T47D (cell line): Measurements from ENCODE around the gene LRIG1.

Experiments used
- DNase-seq, 2 experiments: peaks; one replicate each; pipeline versions ENCODE4 v3.0.0 to v3.0.0-alpha.2; 2011 to 2012; ENCODE audit warnings: low read depth in 1 of 2, low spot score in 1 of 2
- JUND ChIP-seq: IDR thresholded peaks from 2 replicates; pipeline ENCODE4 v1.6.1; 2012; ENCODE audit warnings: low read depth
- in situ Hi-C: cut with HindIII; loops from 2 replicates; pipeline ENCODE4 v1.10.0; 2016; ENCODE audit warnings: low sequenced_read_pairs, low pct_unique_long_range_greater_than_20kb

LRIG1 gene

DNA sequence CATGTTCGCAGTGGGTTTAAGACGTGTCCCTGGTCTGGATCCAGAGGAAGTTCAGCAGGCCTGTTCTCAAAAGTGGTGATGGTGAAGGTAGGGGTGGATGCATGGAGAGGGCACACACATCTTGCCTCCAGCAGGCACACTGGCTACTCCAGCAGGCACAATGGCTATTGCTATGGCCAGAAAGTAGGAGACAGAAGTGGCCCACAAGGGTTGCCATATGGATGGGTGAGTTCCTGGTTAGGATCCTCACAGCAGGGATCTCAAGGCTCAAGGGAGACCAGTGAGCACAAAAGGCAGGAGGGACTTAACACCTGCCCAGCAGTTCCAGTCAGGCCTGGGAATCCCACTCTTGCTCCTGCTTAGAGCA is 107.9 kb downstream of the LRIG1 start:
- no peak for DNase-seq
- in situ Hi-C loops: no loop called here
- no peak for TF ChIP-seq JUND

DNA sequence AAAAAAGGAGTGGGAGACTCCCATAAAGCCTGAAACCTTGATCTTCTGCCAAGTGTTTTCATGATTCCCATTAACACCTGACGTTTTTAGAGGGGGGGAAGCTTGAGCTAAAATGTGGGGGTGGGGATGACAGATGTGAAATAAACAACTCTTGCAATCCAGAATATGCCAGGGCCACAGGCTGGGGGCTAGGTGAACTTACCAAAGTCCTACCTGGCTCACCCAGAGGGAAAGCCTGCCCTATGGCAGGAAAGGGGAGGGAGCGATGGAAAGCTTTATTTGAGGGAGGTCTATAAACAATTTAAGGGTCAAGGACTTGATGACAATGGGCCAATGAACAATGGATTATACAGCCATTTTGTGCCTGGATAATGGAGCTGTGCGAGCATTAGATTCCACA is 108.3 kb downstream of the LRIG1 start:
- DNase-seq: no peak
- no peak for TF ChIP-seq JUND
- in situ Hi-C loops: no loop called here

DNA sequence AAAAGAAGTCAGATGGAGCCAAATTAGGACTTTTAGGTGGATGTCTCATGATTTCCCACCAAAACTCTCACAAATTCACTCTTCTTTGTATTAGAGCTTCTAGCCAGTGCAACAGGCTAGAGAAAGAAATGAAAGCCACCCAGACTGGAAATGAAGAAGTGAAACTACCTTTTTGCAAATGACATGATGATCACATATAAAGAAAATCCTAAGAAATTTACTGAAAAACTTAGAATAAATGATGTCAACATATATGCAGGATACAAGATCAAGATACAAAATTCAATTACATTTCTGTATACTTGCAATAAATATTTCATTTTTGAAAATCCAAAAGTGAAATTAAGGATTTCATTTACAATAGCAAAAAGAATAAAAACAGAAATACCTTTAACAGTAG is 110.8 kb downstream of the LRIG1 start:
- in situ Hi-C loops: no loop called here
- no peak for DNase-seq
- TF ChIP-seq JUND: no peak

DNA sequence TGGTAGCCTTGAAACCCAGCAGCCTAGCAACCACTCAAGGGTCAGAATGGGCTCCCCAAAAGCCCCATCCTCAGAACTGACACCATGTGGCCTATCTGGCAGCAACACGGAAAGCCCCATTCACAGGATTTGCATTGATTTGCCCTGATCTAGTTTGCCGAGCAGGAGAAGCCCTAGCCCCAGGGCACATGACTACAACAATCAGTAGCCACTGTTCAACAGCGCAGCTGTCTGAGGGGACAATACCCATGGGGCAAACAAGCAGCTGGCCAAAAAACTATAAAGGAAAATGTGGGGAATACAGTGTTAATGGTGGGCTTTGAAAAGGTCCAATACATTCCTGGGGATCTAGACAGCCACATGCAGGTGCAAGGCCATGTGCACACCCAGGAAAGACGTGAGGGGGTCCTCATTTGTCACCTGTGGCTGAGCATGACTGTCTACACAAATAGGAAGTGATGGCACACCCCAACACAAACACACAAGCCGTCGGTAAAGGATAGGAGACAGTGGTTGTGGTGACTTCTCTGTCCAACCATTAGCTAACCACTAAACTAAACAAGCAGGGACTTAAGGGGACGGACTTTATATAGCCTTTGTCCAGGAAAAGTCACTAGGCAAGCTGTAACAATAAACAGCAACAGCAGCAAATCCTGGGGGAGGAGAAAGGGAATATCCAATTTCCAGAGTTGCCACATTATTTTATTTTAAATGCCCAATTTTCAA is 113.7 kb downstream of the LRIG1 start:
- DNase-seq: no peak
- no peak for TF ChIP-seq JUND
- in situ Hi-C loops: no loop called here

DNA sequence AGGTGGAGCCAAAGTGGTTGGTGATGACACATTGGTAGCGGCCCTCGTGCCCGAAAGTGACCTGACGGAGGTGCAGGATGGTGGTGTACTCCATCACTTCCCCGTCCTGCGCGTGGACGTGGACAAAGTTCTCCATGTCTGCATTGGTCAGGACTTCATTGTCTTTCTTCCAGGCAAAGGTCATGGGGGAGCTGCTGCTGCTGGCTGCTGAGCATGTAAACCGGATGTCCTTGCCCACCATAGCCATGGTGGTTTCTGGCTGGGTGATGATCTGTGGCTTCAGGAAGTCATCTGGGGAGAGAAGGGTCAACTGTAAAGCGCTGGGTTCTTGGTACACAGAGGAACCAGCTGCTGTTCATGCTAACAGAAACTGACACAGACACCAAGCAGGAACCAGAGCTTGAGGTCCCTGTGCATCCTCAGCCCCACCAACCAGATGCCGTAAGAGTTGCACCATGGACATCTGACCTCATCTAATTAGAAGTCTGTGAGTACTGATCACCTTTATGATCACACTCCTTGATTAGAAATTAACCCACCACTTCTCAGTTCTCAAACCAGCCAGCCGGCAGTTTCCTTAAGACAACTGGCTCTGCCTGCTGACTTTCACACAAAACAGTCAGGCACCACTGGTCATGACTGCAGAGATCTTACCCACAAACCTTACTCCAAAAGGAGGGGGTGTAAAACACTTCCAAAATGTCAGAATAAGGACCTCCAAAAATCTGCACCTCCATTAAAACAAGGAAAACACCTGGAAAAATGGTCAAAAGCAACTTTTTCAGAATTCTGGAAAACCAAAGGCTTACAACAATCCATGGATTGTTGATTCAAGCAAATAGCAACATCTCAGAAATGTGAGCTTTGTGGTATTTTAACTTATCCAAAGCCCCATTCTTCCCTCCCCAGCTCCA is 114.6 kb downstream of the LRIG1 start:
- in situ Hi-C loops: no loop called here
- TF ChIP-seq JUND: no peak
- DNase-seq: no peak

DNA sequence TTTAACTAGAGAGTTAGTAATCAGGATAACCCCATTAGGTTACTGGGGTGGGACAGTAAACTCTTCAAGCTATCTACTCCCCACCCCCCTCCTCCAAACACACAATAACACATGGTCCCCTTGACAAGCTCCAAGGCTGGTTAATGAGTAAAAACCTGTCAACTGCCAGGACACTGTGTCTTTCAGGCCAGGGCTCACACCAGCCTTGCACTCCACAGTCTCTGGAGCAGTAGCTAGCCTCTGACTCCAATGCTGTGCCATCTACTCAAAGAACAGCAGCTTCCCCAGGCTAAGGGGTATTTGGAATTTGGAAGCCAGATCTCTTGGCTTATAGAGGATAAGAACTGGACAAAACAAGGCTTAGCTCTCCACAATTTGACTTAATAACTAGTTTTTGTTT is 115.8 kb downstream of the LRIG1 start:
- TF ChIP-seq JUND: no peak
- DNase-seq: no peak
- in situ Hi-C loops: no loop called here

DNA sequence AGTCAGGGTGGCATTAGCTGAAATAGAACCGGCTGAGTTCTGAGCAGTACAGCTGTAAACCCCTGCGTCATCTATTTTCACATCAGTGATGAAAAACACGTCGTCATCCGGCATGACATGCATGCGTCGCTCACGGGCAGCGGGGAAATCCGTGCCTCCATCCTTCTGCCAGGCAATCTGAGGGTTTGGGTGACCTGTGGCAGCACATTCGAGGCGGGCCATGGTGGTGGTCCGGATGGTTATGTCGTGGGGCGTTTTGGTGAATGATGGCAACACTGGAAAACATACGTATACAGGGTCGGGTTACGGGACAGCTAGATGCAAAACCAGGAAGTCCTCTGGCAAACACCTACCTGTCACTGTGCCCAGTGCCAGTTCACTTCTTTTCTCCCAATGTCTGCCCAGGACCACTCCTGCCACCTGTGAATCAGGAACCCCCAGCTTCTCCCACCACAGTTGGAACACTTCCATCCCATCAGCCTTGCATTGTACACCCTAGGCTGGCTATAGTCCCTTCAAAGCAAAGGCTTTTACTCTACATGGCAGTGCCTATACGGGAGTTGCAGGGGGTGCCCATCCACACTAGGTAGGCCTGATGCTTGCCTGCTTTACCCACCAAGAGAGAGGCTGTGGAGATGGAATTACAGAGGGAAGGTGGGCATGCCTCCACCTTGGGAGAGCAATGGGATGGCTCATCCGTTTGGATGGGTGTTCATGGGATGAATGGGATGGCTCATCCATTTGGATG is 116.7 kb downstream of the LRIG1 start:
- no peak for TF ChIP-seq JUND
- in situ Hi-C loops: no loop called here
- DNase-seq: no peak

DNA sequence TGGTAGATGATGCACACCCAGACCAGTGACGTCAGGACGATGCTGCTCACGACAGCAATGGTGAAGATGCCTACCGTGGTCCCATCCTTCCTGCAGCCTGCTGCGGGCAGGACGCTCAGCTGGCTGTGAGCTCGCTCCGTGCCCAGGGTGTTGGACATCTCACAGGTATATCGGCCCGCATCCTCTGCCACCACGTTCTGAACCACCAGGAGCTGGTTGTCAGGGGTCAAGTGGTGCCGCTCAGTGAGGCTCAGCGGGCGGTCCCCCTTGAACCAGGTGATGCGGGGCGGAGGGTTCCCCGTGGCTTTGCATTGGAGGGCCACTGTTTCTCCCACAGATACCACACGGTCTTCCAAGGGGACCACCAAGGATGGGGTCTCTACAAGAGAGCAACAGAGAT is 117.8 kb downstream of the LRIG1 start:
- in situ Hi-C loops: no loop called here
- TF ChIP-seq JUND: no peak
- no peak for DNase-seq

DNA sequence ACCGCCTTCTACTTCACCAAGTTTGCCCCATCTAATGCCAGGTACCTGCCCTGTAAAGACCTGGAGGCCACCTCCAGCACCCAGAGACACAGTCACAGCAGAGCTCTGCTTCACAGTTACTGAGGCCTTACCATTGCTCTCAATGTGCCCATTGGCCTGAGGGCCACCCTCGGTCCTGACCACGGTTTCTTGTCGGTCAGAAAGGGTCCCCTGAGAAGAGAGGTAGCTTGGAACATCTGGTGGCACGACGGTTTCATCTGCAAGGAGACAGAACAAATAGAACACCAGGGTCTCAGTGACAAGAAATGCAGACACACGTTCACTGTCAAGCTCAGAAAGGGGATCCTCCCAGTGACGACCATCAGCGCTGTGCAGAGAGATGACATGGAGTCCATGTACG is 118.7 kb downstream of the LRIG1 start:
- no peak for DNase-seq
- no peak for TF ChIP-seq JUND
- in situ Hi-C loops: no loop called here

DNA sequence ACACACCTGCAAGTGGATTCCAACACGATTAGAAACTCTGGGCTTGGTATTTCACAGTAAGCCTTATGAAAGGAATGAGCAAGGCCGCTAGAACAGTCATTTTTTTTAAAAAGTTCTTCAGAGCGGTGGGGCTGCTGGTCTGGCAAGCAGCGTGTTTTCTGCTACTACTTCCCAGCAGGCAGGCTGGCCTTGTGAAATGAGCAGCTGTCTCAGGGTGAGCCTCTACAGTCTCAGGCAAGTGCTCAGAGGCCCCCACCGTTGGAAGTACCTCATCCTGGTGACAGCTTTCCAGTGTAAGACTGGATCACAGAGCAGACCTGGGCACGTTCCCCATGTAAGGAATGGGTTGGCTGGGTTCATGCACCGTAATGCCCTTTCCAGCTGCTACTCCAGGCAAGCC is 119.2 kb downstream of the LRIG1 start:
- DNase-seq: no peak
- in situ Hi-C loops: no loop called here
- TF ChIP-seq JUND: no peak

DNA sequence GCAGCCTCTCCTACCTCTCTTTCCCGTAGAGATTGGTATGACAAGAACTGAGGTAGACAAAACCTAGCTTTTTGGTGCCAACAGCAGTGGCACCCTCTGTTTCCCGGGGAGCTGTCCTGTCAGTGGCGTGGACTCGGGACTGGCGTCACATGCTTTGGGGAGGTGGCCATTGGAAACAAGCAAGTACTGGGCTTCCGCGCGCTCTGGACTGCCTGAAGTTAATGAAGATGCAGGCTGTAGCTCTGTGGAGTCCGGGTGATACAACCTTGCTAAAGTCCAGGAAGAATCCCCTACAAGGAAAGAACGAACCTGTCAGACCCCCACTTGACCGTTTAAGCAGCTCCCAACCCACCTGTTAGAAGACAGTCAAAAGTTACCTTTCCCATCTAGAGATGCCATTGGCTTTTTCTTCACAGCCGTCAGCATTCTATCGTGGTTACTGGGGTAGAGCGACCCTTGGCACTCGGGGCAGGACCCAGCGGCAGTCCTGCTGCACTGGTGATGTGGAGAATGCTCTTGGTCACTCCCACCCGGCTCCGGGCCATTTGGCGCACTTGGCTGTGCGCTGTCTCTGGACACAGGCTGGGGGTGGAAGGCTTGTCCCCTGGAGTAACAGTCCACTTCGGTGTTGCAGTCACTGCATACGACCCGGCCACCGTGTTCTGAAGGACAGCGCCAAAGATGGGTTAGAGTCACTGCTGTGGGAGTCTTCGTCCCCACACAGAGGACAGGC is 120.5 kb downstream of the LRIG1 start:
- TF ChIP-seq JUND: no peak
- in situ Hi-C loops: no loop called here
- no peak for DNase-seq

DNA sequence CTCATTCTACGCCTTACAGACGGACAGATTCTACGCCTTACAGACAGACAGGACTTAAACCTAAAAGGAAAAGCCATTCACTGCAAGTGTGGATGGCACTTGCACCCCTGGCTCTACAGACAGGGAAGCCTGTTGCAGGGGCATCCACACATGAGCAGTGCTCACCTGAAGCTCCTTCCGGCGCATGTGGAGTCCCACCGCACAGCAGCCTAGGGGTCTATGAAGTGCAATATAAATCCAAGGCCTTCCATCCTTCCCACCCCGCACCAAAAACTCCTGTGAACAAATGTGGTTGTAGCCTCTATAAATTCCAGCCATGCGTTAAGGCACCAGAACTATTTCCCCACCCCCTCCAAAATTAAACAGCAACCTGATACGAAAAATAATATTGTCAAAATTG is 121.3 kb downstream of the LRIG1 start:
- in situ Hi-C loops: no loop called here
- no peak for TF ChIP-seq JUND
- DNase-seq: no peak
